SK-N-SH (cell line): Measurements from ENCODE around the gene SPATA13. TPM values are rescaled to one million over a fixed set of nuclear protein-coding genes. Genes with fewer than 3 reads are reported as not detected.

Experiments used
- CTCF ChIA-PET: fragments of 300-600, 350-600 bp; formaldehyde crosslinking; extraction: SDS; loops from one replicate; lab custom pipeline; 2021; lab: Yijun Ruan, JAX
- POLR2A ChIA-PET: fragments of 350-600 bp; sonication (Branson Sonifier 250); formaldehyde crosslinking; extraction: SDS; loops from one replicate; lab custom pipeline; 2020; ENCODE audit warnings: antibody characterized with exemption, inconsistent platforms; lab: Yijun Ruan, JAX
- DNase-seq: peaks from one replicate; pipeline ENCODE4 v3.0.0; 2012
- H2AFZ ChIP-seq: fragments of 200-600 bp; sonication (generic); 2 replicates; pipeline ENCODE4 v1.8.1; 2016; ENCODE audit warnings: antibody characterized with exemption, mild to moderate bottlenecking, low read depth
- H3F3A ChIP-seq: fragments of 200-600 bp; sonication (generic); replicated peaks from 2 replicates; pipeline ENCODE3; 2016; ENCODE audit warnings: antibody characterized with exemption, mild to moderate bottlenecking; ENCODE audit not compliant: insufficient read depth
- H3K27ac ChIP-seq, 2 experiments: fragments of 200-500 bp in 1 of 2; fragments of 200-600 bp in 1 of 2; sonication (Bioruptor generic) in 1 of 2; sonication (generic), shearing (Covaris generic) in 1 of 2; 2 replicates each; pipeline versions ENCODE4 v1.5.1 to v1.6.1; 2014 to 2016; ENCODE audit warnings: low read depth in 2 of 2, inconsistent platforms in 1 of 2, low read length in 1 of 2, mild to moderate bottlenecking in 1 of 2, mixed read lengths in 1 of 2
- H3K27me3 ChIP-seq: fragments of 200-600 bp; sonication (generic), shearing (Covaris generic); 2 replicates; pipeline ENCODE4 v1.6.1; 2016; ENCODE audit warnings: mixed run types; ENCODE audit not compliant: insufficient read depth
- H3K36me3 ChIP-seq, 2 experiments: fragments of 200-500 bp in 1 of 2; fragments of 200-600 bp in 1 of 2; sonication (Bioruptor generic) in 1 of 2; sonication (generic) in 1 of 2; replicated peaks in 1 of 2; 2 replicates each; pipeline versions ENCODE3 to v1.5.1; 2014 to 2016; ENCODE audit warnings: low read length in 1 of 2, mild to moderate bottlenecking in 1 of 2; ENCODE audit not compliant: insufficient read depth in 2 of 2, control insufficient read depth in 1 of 2
- H3K4me1 ChIP-seq, 2 experiments: fragments of 200-500 bp in 1 of 2; fragments of 200-600 bp in 1 of 2; sonication (Bioruptor generic) in 1 of 2; sonication (generic), shearing (Covaris generic) in 1 of 2; 2 replicates each; pipeline versions ENCODE4 v1.5.1 to v1.6.1; 2014 to 2016; ENCODE audit warnings: low read depth in 1 of 2, low read length in 1 of 2, mixed run types in 1 of 2; ENCODE audit not compliant: insufficient read depth in 2 of 2, control insufficient read depth in 1 of 2
- H3K4me2 ChIP-seq: fragments of 200-600 bp; sonication (generic), shearing (Covaris generic); 2 replicates; pipeline ENCODE4 v1.6.1; 2017; ENCODE audit warnings: mixed run types
- H3K4me3 ChIP-seq, 2 experiments: fragments of 200-500 bp in 1 of 2; fragments of 200-600 bp in 1 of 2; sonication (Bioruptor generic) in 1 of 2; sonication (generic), shearing (Covaris generic) in 1 of 2; 2 replicates each; pipeline versions ENCODE4 v1.5.1 to v1.8.1; 2014 to 2016; ENCODE audit warnings: low read depth in 2 of 2, inconsistent platforms in 1 of 2, low read length in 1 of 2, mild to moderate bottlenecking in 1 of 2, mixed read lengths in 1 of 2, moderate library complexity in 1 of 2
- H3K79me2 ChIP-seq: fragments of 200-600 bp; sonication (generic); 2 replicates; pipeline ENCODE4 v1.8.1; 2017; ENCODE audit warnings: mild to moderate bottlenecking; ENCODE audit not compliant: insufficient read depth
- H3K9ac ChIP-seq: fragments of 200-600 bp; sonication (generic); 2 replicates; pipeline ENCODE4 v1.6.1; 2017; ENCODE audit warnings: mixed run types
- H3K9me2 ChIP-seq: fragments of 200-600 bp; sonication (generic); 2 replicates; pipeline ENCODE4 v1.6.1; 2017; ENCODE audit warnings: mixed run types
- H3K9me3 ChIP-seq: fragments of 200-600 bp; sonication (generic); 2 replicates; pipeline ENCODE4 v1.6.1; 2017; ENCODE audit warnings: mixed run types, mild to moderate bottlenecking, moderate library complexity
- H4K20me1 ChIP-seq: fragments of 200-600 bp; sonication (generic); 2 replicates; pipeline ENCODE4 v1.6.1; 2017; ENCODE audit warnings: mild to moderate bottlenecking, mixed run types; ENCODE audit not compliant: insufficient read depth
- CTCF ChIP-seq: fragments of 200-600 bp; sonication (generic); IDR thresholded peaks from 2 replicates; pipeline ENCODE4 v1.6.1; 2017; ENCODE audit warnings: antibody characterized with exemption, mild to moderate bottlenecking, moderate library complexity
- ELF1 ChIP-seq: IDR thresholded peaks from 2 replicates; pipeline ENCODE4 v1.4.0; 2012
- EP300 ChIP-seq, 2 experiments: IDR thresholded peaks; 2 replicates each; pipeline versions ENCODE4 v1.4.0 to v1.6.1; 2012; ENCODE audit warnings: borderline replicate concordance in 1 of 2, low read depth in 1 of 2, low read length in 1 of 2
- FOSL2 ChIP-seq: IDR thresholded peaks from 2 replicates; pipeline ENCODE4 v1.4.0; 2012; ENCODE audit warnings: low read depth, mild to moderate bottlenecking, moderate library complexity, borderline replicate concordance
- FOXJ3 ChIP-seq: sonication (generic); formaldehyde crosslinking; IDR thresholded peaks from 2 replicates; pipeline ENCODE4 v1.5.1; 2020; ENCODE audit warnings: mild to moderate bottlenecking, missing genetic modification reagents
- FOXM1 ChIP-seq: IDR thresholded peaks from 2 replicates; pipeline ENCODE4 v1.4.0; 2012; ENCODE audit warnings: low read depth, mild to moderate bottlenecking
- GATA2 ChIP-seq: sonication (generic); formaldehyde crosslinking; IDR thresholded peaks from 2 replicates; pipeline ENCODE4 v1.5.0; 2020; ENCODE audit warnings: mild to moderate bottlenecking, missing genetic modification reagents
- IRF3 ChIP-seq: fragments of 150-350 bp; IDR thresholded peaks from 2 replicates; pipeline ENCODE4 v1.6.1; 2016; ENCODE audit warnings: mild to moderate bottlenecking, low read depth, low read length
- JUND ChIP-seq: IDR thresholded peaks from 2 replicates; pipeline ENCODE4 v1.4.0; 2012
- RAD21 ChIP-seq: IDR thresholded peaks from 2 replicates; pipeline ENCODE4 v1.6.1; 2012; ENCODE audit warnings: mild to moderate bottlenecking, low read length
- RXRA ChIP-seq: IDR thresholded peaks from 2 replicates; pipeline ENCODE4 v1.4.0; 2012; ENCODE audit warnings: low read depth, mild to moderate bottlenecking, borderline replicate concordance
- TEAD4 ChIP-seq: IDR thresholded peaks from 2 replicates; pipeline ENCODE4 v1.4.0; 2012; ENCODE audit warnings: mild to moderate bottlenecking, borderline replicate concordance; ENCODE audit not compliant: insufficient read depth
- WGBS: methylation state at CpG from one replicate; pipeline ENCODE4 v1.1.6; 2017; ENCODE audit warnings: low lambda C conversion rate; 5-methylcytosine and 5-hydroxymethylcytosine counted together
- polyA plus RNA-seq, 3 experiments: library from polyadenylated mRNA; depleted of rRNA; stranded (reverse); fragments of >200 nt; gene quantifications; 2 replicates each; pipeline ENCODE4 v1.2.3, GENCODE V29; 2012

The SPATA13 gene
- polyA plus RNA-seq, 1 of the 3 experiments (the other 2 are of a cell fraction): 4.3 TPM

GRCh38 chr13:24131749-24132148 lies 28.8 kb upstream of the SPATA13 start:
- no peaks in the 10 kb centered on the region for H3K36me3 ChIP-seq
- ChIA-PET CTCF (no interaction called here), POLR2A (no interaction called here)
- no peak for DNase-seq
- H3K4me3 ChIP-seq: no peak overlapping the region
- H3K27ac ChIP-seq: no peak overlapping the region
- H2AFZ ChIP-seq: no peak overlapping the region
- no peak overlapping the region for H3K4me2 ChIP-seq
- TF ChIP-seq JUND: no peak
- no peak for TF ChIP-seq FOXJ3 (CRISPR knock-in tag)
- no peak for TF ChIP-seq TEAD4
- TF ChIP-seq IRF3: no peak
- H3K9ac ChIP-seq: no peak overlapping the region
- H3K9me2 ChIP-seq: no peaks in the 10 kb centered on the region
- no peaks in the 10 kb centered on the region for H4K20me1 ChIP-seq
- H3K27me3 ChIP-seq: no peaks in the 10 kb centered on the region
- no peaks in the 10 kb centered on the region for H3F3A ChIP-seq
- no peaks in the 10 kb centered on the region for H3K79me2 ChIP-seq
- 67% methylated on average over 1 of the region's 1 CpG for WGBS
- H3K9me3 ChIP-seq: no peaks in the 10 kb centered on the region
- no peaks in the 10 kb centered on the region for H3K4me1 ChIP-seq

GRCh38 chr13:24133021-24133795 lies 27.3 kb upstream of the SPATA13 start:
- no peak overlapping the region for H2AFZ ChIP-seq
- H3K9ac ChIP-seq: no peak overlapping the region
- H3K9me3 ChIP-seq: no peaks in the 10 kb centered on the region
- H3K9me2 ChIP-seq: no peaks in the 10 kb centered on the region
- ChIA-PET POLR2A (no interaction called here), CTCF (no interaction called here)
- no peaks in the 10 kb centered on the region for H3K4me1 ChIP-seq
- no peaks in the 10 kb centered on the region for H3K79me2 ChIP-seq
- H3K4me3 ChIP-seq: no peak overlapping the region
- DNase-seq: no peak
- no peaks in the 10 kb centered on the region for H3K27me3 ChIP-seq
- no peaks in the 10 kb centered on the region for H3F3A ChIP-seq
- TF ChIP-seq GATA2 (CRISPR knock-in tag): no peak
- no peak for TF ChIP-seq ELF1
- WGBS: 70% methylated on average over 7 of the region's 7 CpGs
- no peaks in the 10 kb centered on the region for H3K36me3 ChIP-seq
- no peaks in the 10 kb centered on the region for H4K20me1 ChIP-seq
- H3K27ac ChIP-seq: no peak overlapping the region
- H3K4me2 ChIP-seq: no peak overlapping the region

GRCh38 chr13:24134231-24134630 lies 26.3 kb upstream of the SPATA13 start:
- Histone ChIP-seq H3K4me3 (no peak overlapping the region), H3K79me2 (no peaks in the 10 kb centered on the region), H3K9me2 (no peaks in the 10 kb centered on the region), H2AFZ (no peak overlapping the region), H3K4me1 (no peaks in the 10 kb centered on the region), H3K9me3 (no peaks in the 10 kb centered on the region), H3K36me3 (no peaks in the 10 kb centered on the region), H3F3A (no peaks in the 10 kb centered on the region), H3K27ac (no peak overlapping the region), H3K4me2 (no peak overlapping the region), H3K9ac (no peak overlapping the region), H3K27me3 (no peaks in the 10 kb centered on the region), H4K20me1 (no peaks in the 10 kb centered on the region)
- ChIA-PET CTCF (no interaction called here), POLR2A (no interaction called here)
- WGBS: 67% methylated on average over 3 of the region's 7 CpGs
- no peak for TF ChIP-seq RAD21
- TF ChIP-seq RXRA: no peak
- no peak for TF ChIP-seq FOXM1
- TF ChIP-seq EP300 (IDR thresholded peaks at IDR 0.05; ENCODE audit: borderline replicate concordance in 1 of 2, low read depth in 1 of 2, low read length in 1 of 2): no peak
- no peak for TF ChIP-seq CTCF
- no peak for TF ChIP-seq FOSL2
- no peak for DNase-seq
